GM12878 (cell line): Measurements from ENCODE around the gene LY9. TPM values are rescaled to one million over a fixed set of nuclear protein-coding genes. Genes with fewer than 3 reads are reported as not detected.

Source experiments
- ATAC-seq: fragments of 200-7000 bp; cut with Tn5 transposase; 3 replicates; pipeline ENCODE4 v1.9.1; 2020; ENCODE audit warnings: mild to moderate bottlenecking, moderate library complexity
- BruUV-seq: library from RNA; stranded (reverse); fragments of 400-500 nt; replicated peaks from 2 replicates; lab custom pipeline; 2021; lab: Mats Ljungman, UMichigan
- CTCF ChIA-PET: fragments of 300-600 bp; sonication (Branson Sonifier 250); formaldehyde crosslinking; extraction: SDS; loops from one replicate; lab custom pipeline; 2021; ENCODE audit warnings: inconsistent platforms; lab: Yijun Ruan, JAX
- POLR2A ChIA-PET: fragments of 350-600 bp; formaldehyde crosslinking; extraction: SDS; loops from one replicate; lab custom pipeline; 2021; ENCODE audit warnings: inconsistent platforms; lab: Charles Lee
- RAD21 ChIA-PET: fragments of 300-600 bp; sonication (Branson Sonifier 250); formaldehyde crosslinking; loops from one replicate; lab custom pipeline; 2023; ENCODE audit warnings: antibody characterized with exemption; ENCODE audit not compliant: unreplicated experiment; lab: Charles Lee
- SMC1A ChIA-PET: fragments of 300-600 bp; sonication (Branson Sonifier 250); formaldehyde crosslinking; loops from one replicate; lab custom pipeline; 2023; ENCODE audit not compliant: unreplicated experiment, uncharacterized antibody; lab: Charles Lee
- DNase-seq: peaks from one replicate; pipeline ENCODE4 v3.0.0-alpha.2; 2011; ENCODE audit warnings: low read depth, low spot score
- FAIRE-seq: peaks from 3 replicates; lab custom pipeline; 2011; peaks lifted over from hg19 to GRCh38; lab: Jason Lieb, UNC
- H2AFZ ChIP-seq: 2 replicates; pipeline ENCODE4 v1.6.0; 2011; ENCODE audit warnings: low read depth, low read length, control low read depth; ENCODE audit not compliant: control insufficient read depth
- H3K27ac ChIP-seq: 2 replicates; pipeline ENCODE4 v1.5.1; 2011; ENCODE audit warnings: control low read depth; ENCODE audit not compliant: control insufficient read depth, insufficient read depth
- H3K27me3 ChIP-seq, 2 experiments: replicated peaks in 1 of 2; 2 replicates each; pipeline versions ENCODE4 v1.6.0 to v1.6.1; 2011; ENCODE audit warnings: low read length in 1 of 2; ENCODE audit not compliant: control insufficient read depth in 2 of 2, insufficient read depth in 2 of 2
- H3K36me3 ChIP-seq, 2 experiments: 2 replicates each; pipeline ENCODE4 v1.5.1; 2011; ENCODE audit warnings: low read length in 1 of 2; ENCODE audit not compliant: control insufficient read depth in 2 of 2, insufficient read depth in 2 of 2
- H3K4me1 ChIP-seq: 2 replicates; pipeline ENCODE4 v1.6.1; 2011; ENCODE audit warnings: mild to moderate bottlenecking, low read length, moderate library complexity, mixed read lengths; ENCODE audit not compliant: control insufficient read depth, insufficient read depth
- H3K4me2 ChIP-seq: 2 replicates; pipeline ENCODE4 v1.6.0; 2011; ENCODE audit warnings: control low read depth; ENCODE audit not compliant: control insufficient read depth, insufficient read depth
- H3K4me3 ChIP-seq: fragments of 200-600 bp; sonication (generic); 2 replicates; pipeline ENCODE4 v1.5.1; 2016
- H3K79me2 ChIP-seq: 2 replicates; pipeline ENCODE4 v1.6.0; 2011; ENCODE audit warnings: low read length; ENCODE audit not compliant: control insufficient read depth, insufficient read depth
- H3K9ac ChIP-seq: 2 replicates; pipeline ENCODE4 v1.8.0; 2011; ENCODE audit warnings: low read length, control low read depth, mixed read lengths; ENCODE audit not compliant: control insufficient read depth, insufficient read depth
- H3K9me3 ChIP-seq: replicated peaks from 3 replicates; pipeline ENCODE4 v1.5.1; 2011; ENCODE audit warnings: mild to moderate bottlenecking, low read length; ENCODE audit not compliant: control insufficient read depth, insufficient read depth
- H4K20me1 ChIP-seq: 2 replicates; pipeline ENCODE4 v1.6.0; 2011; ENCODE audit not compliant: control insufficient read depth, insufficient read depth
- CHD1 ChIP-seq: IDR thresholded peaks from 2 replicates; pipeline ENCODE4 v1.6.1; 2012; ENCODE audit warnings: low read depth, low read length, improper control_type of control experiment
- MEF2B ChIP-seq: fragments of 450-650 bp; IDR thresholded peaks from 2 replicates; pipeline ENCODE4 v1.6.1; 2018; ENCODE audit warnings: mild to moderate bottlenecking, moderate library complexity; ENCODE audit not compliant: partially characterized antibody, poor library complexity, severe bottlenecking
- NR2F1 ChIP-seq: fragments of 450-650 bp; conservative IDR thresholded peaks from 2 replicates; pipeline ENCODE4 v1.6.1; 2017; ENCODE audit warnings: mild to moderate bottlenecking
- POLR2AphosphoS2 ChIP-seq: IDR thresholded peaks from 2 replicates; pipeline ENCODE4 v1.6.1; 2011; ENCODE audit warnings: low read depth, mild to moderate bottlenecking, low read length, improper control_type of control experiment, moderate library complexity
- RCOR1 ChIP-seq: conservative IDR thresholded peaks from 2 replicates; pipeline ENCODE4 v1.6.1; 2012; ENCODE audit warnings: low read depth, low read length, improper control_type of control experiment
- RELA ChIP-seq: fragments of 450-650 bp; IDR thresholded peaks from 2 replicates; pipeline ENCODE4 v1.8.0; 2014; ENCODE audit warnings: borderline replicate concordance; ENCODE audit not compliant: partially characterized antibody
- SIN3A ChIP-seq: IDR thresholded peaks from 2 replicates; pipeline ENCODE4 v1.6.1; 2012; ENCODE audit warnings: low read depth, low read length, improper control_type of control experiment
- SIX5 ChIP-seq: IDR thresholded peaks from 2 replicates; pipeline ENCODE4 v1.6.1; 2011; ENCODE audit warnings: mild to moderate bottlenecking, low read depth, low read length, moderate library complexity; ENCODE audit not compliant: severe bottlenecking
- SMC3 ChIP-seq: IDR thresholded peaks from 2 replicates; pipeline ENCODE4 v1.6.1; 2011; ENCODE audit warnings: low read length, improper control_type of control experiment, borderline replicate concordance
- SP1 ChIP-seq: IDR thresholded peaks from one replicate; pipeline ENCODE4 v1.6.1; 2011; ENCODE audit warnings: low read depth, low read length
- ZBED1 ChIP-seq: IDR thresholded peaks from 2 replicates; pipeline ENCODE4 v1.6.1; 2016; ENCODE audit warnings: borderline replicate concordance
- WGBS: methylation state at CpG from one replicate; pipeline ENCODE4 v1.1.6; 2016; ENCODE audit warnings: low lambda C conversion rate; ENCODE audit not compliant: insufficient replicate concordance, insufficient coverage; ENCODE audit errors: missing lambda C conversion rate; 5-methylcytosine and 5-hydroxymethylcytosine counted together
- in situ Hi-C: fragments of 300-500 bp; cut with MboI; formaldehyde crosslinking; loops from 9 replicates; pipeline ENCODE4 v1.14.3; 2018; ENCODE audit warnings: mixed read lengths
- intact Hi-C: fragments of 100-400 bp; cut with micrococcal nuclease; formaldehyde crosslinking; loops from one replicate; pipeline ENCODE4 v1.14.2; 2022; ENCODE audit not compliant: unreplicated experiment
- polyA plus RNA-seq, 11 experiments: library from polyadenylated mRNA; depleted of rRNA in 4 of 11; unstranded in 6 of 11; stranded (reverse) in 5 of 11; fragments of >200 nt; fragmentation: Nextera tagmentation in 4 of 11; fragmentation: Illumina TruSeq in 1 of 11; extraction: Ambion mirVana in 4 of 11; extraction: Trizol in 1 of 11; gene quantifications; 1 replicate in 1 of 11; 2 replicates in 10 of 11; pipeline versions ENCODE4 v1.2.1 to v1.2.3, GENCODE V29; 2011 to 2016; ENCODE audit warnings: inconsistent platforms in 2 of 11, missing spikeins in 2 of 11, low read depth in 1 of 11
- total RNA-seq, 4 experiments: library from RNA; depleted of rRNA in 3 of 4; stranded (reverse); fragments of >200 nt in 3 of 4; fragmentation: Illumina TruSeq in 1 of 4; extraction: Trizol in 1 of 4; gene quantifications; 2 replicates each; pipeline versions ENCODE4 v1.2.1 to v1.2.3, GENCODE V29; 2013 to 2021
- TF ChIP-seq, protein P1 (sequence below): IDR thresholded peaks from 2 replicates; pipeline ENCODE4 v1.6.1; 2011; ENCODE audit warnings: low read depth, low read length, improper control_type of control experiment, borderline replicate concordance
- TF ChIP-seq, protein P2 (sequence below): fragments of 450-650 bp; formaldehyde crosslinking; IDR thresholded peaks from 2 replicates; pipeline ENCODE4 v1.4.0; 2020; ENCODE audit warnings: mild to moderate bottlenecking, moderate library complexity
- TF ChIP-seq, protein P3 (sequence below): fragments of 450-650 bp; formaldehyde crosslinking; IDR thresholded peaks from 2 replicates; pipeline ENCODE4 v1.5.0; 2022; ENCODE audit warnings: mild to moderate bottlenecking, missing genetic modification characterization

LY9 gene
- total and polyA plus RNA-seq, 10 of the 15 experiments (the other 5 are each of a cell fraction or from before 2014, with no cell fraction given) = 2.7 to 12.5 (median 9.0) TPM

DNA sequence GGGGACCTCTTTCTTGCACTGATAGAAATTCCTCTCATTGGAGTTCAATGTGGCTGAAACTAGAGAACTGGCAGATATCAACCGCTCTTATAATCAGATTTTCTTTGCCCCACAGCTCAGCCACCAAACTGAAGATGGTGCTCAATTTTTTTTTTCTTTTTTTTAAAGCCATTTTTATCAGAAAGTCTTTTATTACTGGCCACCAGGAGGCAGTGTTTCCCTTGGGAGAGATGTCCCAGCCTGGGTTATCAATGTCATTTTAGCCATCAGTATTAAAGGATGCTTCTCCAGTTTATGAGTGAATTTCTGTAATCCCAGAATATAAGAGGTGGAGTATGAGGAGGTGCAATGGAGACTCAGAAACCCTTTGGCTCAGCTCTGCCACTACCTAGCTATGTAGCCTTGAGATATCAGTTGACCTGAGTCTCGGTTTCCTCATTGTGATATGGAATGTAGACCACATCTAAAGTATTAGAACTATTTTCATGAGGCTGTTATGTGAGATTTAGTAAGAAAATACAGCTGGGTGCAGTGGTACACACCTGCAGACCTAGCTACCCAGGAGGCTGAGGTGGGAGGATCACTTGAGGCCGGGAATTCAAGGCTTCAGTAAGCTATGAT lies 39.1 kb downstream of the LY9 start:
- no peak overlapping the region for H3K4me3 ChIP-seq
- H3K4me2 ChIP-seq = no peak overlapping the region
- no peaks in the 10 kb centered on the region for H3K36me3 ChIP-seq
- no peaks in the 10 kb centered on the region for H4K20me1 ChIP-seq
- ChIA-PET SMC1A (interaction anchor here (0.6 to 13.0 kb wide), 35 partner anchors 11 to 331 kb away, joined by 3 to 229 read pairs (median 7); partner anchors contain the start of genes CD244, ITLN1, ITLN2 and LY9), CTCF (interaction anchor here (0.6 to 8.2 kb wide), 50 partner anchors 9 to 304 kb away, joined by 3 to 349 read pairs (median 5); partner anchors contain the start of genes CD244, F11R, ITLN1 and ITLN2), POLR2A (interaction anchor here (1.8 to 2.1 kb wide), 2 partner anchors 59 to 119 kb away, joined by 4 to 7 read pairs; partner anchors contain the start of gene ITLN2), RAD21 (interaction anchor here (0.7 to 10.9 kb wide), 22 partner anchors 12 to 262 kb away, joined by 3 to 193 read pairs (median 4); partner anchors contain the start of genes CD244 and ITLN2)
- DNase-seq = no peak
- peak; percentile 64 for FAIRE-seq
- no TSS peak for BruUV-seq
- H3K4me1 ChIP-seq = peaks cover 28% of the 10 kb centered on the region
- H3K27ac ChIP-seq = no peak overlapping the region
- in situ Hi-C loops (loop anchor here (5.0 kb wide), 3 partner anchors 58 to 117 kb away; partner anchors contain the start of gene ITLN2), intact Hi-C loops (loop anchor here (1.0 kb wide), 3 partner anchors 42 to 155 kb away; no protein-coding TSS in a partner anchor)
- ATAC-seq = no peak
- no peak overlapping the region for H3K9ac ChIP-seq
- no peaks in the 10 kb centered on the region for H3K9me3 ChIP-seq
- WGBS = 67% methylated on average over 3 of the region's 3 CpGs
- no peaks in the 10 kb centered on the region for H3K27me3 ChIP-seq
- no peak overlapping the region for H2AFZ ChIP-seq
- H3K79me2 ChIP-seq = no peaks in the 10 kb centered on the region
- no peak for TF ChIP-seq RCOR1
- TF ChIP-seq ZBED1 = no peak
- TF ChIP-seq, protein P1, sequence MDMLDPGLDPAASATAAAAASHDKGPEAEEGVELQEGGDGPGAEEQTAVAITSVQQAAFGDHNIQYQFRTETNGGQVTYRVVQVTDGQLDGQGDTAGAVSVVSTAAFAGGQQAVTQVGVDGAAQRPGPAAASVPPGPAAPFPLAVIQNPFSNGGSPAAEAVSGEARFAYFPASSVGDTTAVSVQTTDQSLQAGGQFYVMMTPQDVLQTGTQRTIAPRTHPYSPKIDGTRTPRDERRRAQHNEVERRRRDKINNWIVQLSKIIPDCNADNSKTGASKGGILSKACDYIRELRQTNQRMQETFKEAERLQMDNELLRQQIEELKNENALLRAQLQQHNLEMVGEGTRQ = no peak
- peak; percentile 91 for TF ChIP-seq SMC3
- TF ChIP-seq SIN3A = no peak
- no peak for TF ChIP-seq RELA
- no peak for TF ChIP-seq CHD1
- TF ChIP-seq, protein P2, sequence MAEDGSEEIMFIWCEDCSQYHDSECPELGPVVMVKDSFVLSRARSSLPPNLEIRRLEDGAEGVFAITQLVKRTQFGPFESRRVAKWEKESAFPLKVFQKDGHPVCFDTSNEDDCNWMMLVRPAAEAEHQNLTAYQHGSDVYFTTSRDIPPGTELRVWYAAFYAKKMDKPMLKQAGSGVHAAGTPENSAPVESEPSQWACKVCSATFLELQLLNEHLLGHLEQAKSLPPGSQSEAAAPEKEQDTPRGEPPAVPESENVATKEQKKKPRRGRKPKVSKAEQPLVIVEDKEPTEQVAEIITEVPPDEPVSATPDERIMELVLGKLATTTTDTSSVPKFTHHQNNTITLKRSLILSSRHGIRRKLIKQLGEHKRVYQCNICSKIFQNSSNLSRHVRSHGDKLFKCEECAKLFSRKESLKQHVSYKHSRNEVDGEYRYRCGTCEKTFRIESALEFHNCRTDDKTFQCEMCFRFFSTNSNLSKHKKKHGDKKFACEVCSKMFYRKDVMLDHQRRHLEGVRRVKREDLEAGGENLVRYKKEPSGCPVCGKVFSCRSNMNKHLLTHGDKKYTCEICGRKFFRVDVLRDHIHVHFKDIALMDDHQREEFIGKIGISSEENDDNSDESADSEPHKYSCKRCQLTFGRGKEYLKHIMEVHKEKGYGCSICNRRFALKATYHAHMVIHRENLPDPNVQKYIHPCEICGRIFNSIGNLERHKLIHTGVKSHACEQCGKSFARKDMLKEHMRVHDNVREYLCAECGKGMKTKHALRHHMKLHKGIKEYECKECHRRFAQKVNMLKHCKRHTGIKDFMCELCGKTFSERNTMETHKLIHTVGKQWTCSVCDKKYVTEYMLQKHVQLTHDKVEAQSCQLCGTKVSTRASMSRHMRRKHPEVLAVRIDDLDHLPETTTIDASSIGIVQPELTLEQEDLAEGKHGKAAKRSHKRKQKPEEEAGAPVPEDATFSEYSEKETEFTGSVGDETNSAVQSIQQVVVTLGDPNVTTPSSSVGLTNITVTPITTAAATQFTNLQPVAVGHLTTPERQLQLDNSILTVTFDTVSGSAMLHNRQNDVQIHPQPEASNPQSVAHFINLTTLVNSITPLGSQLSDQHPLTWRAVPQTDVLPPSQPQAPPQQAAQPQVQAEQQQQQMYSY (CRISPR knock-in tag) = no peak
- TF ChIP-seq SIX5 = no peak
- TF ChIP-seq POLR2AphosphoS2 = no peak
- no peak for TF ChIP-seq MEF2B
- TF ChIP-seq SP1 = no peak
- TF ChIP-seq NR2F1 = no peak
- TF ChIP-seq, protein P3, sequence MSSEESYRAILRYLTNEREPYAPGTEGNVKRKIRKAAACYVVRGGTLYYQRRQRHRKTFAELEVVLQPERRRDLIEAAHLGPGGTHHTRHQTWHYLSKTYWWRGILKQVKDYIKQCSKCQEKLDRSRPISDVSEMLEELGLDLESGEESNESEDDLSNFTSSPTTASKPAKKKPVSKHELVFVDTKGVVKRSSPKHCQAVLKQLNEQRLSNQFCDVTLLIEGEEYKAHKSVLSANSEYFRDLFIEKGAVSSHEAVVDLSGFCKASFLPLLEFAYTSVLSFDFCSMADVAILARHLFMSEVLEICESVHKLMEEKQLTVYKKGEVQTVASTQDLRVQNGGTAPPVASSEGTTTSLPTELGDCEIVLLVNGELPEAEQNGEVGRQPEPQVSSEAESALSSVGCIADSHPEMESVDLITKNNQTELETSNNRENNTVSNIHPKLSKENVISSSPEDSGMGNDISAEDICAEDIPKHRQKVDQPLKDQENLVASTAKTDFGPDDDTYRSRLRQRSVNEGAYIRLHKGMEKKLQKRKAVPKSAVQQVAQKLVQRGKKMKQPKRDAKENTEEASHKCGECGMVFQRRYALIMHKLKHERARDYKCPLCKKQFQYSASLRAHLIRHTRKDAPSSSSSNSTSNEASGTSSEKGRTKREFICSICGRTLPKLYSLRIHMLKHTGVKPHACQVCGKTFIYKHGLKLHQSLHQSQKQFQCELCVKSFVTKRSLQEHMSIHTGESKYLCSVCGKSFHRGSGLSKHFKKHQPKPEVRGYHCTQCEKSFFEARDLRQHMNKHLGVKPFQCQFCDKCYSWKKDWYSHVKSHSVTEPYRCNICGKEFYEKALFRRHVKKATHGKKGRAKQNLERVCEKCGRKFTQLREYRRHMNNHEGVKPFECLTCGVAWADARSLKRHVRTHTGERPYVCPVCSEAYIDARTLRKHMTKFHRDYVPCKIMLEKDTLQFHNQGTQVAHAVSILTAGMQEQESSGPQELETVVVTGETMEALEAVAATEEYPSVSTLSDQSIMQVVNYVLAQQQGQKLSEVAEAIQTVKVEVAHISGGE = no peak
